Embryonic facial prominence (tissue), 1 donor: ENCODE data around the gene IL3.

Experiments
- DNase-seq: peaks from one replicate; pipeline ENCODE4 v3.0.0-alpha.2; 2016; ENCODE audit errors: extremely low spot score

IL3 gene

DNA sequence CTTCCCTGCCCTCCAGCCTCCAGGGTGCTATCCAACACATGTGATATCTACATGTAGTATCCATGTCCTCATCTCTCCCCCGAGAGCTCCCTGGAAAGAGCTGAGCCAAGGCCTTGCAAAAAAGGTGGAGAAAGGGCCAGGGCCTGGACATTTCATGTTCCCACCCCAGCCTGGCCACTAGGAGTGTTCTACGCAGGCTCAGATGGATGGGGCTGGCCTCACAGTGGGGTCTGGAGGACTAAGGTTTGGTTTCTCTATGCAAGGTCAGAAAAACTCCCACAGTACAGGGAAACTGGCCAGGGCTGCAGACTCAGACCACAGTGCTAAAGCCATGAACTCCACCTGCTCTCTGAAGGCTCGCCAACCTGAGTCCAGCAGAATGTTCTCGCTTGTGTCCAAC lies 11.6 kb downstream of the IL3 start:
- DNase-seq: no peak

DNA sequence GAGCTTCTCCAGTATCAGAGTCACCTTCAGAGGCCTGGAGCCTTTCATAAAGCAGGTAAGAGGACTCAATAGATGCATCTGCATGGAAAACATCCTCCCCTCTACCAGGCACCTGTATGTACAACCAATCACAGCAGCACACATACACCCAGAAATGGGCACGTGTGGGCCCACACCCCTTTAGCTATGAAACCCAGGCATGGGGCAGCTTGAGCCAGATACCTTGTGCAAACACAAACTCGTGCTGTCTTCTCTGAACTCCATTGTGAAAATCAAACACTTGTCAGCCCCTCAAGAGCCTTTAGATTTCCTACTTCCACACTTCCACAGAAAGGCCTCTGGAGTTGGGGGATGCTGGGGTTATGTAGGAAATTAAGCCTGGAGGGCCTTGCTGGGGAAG lies 12.1 kb downstream of the IL3 start:
- DNase-seq: no peak

- DNase-seq: no peak
Observed at GRCh38 chr5:132073231-132074013, 13.0 kb downstream of the IL3 start, which contains the start of gene CSF2. Gene CSF2, plus strand, starts transcription at chr5:132073789. Its CDS starts 35 bp downstream, at chr5:132073824.

DNA sequence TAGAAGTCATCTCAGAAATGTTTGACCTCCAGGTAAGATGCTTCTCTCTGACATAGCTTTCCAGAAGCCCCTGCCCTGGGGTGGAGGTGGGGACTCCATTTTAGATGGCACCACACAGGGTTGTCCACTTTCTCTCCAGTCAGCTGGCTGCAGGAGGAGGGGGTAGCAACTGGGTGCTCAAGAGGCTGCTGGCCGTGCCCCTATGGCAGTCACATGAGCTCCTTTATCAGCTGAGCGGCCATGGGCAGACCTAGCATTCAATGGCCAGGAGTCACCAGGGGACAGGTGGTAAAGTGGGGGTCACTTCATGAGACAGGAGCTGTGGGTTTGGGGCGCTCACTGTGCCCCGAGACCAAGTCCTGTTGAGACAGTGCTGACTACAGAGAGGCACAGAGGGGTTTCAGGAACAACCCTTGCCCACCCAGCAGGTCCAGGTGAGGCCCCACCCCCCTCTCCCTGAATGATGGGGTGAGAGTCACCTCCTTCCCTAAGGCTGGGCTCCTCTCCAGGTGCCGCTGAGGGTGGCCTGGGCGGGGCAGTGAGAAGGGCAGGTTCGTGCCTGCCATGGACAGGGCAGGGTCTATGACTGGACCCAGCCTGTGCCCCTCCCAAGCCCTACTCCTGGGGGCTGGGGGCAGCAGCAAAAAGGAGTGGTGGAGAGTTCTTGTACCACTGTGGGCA lies 13.8 kb downstream of the IL3 start:
- no peak for DNase-seq

- no peak for DNase-seq
Observed at GRCh38 chr5:132074772-132075718, 14.6 kb downstream of the IL3 start.

- no peak for DNase-seq
Observed at GRCh38 chr5:132075719-132076077, 15.2 kb downstream of the IL3 start.

GRCh38 chr5:132076202-132076830 lies 15.9 kb downstream of the IL3 start:
- DNase-seq: no peak

DNA sequence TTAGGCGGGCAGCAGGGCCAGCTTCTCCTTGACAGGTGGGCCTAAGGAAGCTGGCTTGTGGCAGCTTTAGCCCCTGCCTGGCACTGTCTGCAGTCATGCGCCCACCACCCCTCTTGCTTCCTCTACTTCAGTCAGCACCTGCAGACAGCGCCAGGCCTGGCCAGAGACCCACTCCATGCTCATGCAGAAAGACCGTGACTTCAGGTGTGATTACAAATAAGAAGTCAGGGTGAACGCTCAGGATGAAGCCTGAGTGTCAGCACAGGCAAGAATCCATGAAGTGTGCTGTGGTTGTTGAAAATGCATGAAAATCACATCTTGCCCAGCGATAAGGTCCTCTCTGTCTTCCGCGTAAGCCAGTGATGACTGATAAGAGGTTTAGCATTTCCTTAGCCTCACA lies 16.5 kb downstream of the IL3 start:
- no peak for DNase-seq

DNA sequence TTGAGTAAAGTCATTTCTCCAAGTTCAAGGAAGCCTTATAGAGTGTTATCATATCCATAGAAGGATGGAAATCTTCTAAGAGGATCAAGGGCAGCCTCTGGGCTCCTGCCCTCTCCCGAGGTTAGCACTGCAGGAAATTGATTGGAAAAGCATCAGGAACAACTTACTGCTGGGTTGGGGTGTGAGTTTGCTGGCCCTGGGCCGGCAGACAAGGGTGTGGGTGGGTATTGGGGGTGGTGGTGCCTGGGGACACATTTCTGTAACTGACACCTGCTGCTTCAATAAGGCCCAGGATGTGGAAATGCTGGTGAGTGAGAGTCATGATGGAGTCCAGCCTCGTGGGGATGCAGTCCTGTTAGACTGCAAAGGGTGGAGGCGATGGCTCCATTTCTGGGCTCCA lies 18.6 kb downstream of the IL3 start:
- no peak for DNase-seq

- DNase-seq: no peak
Observed at GRCh38 chr5:132079619-132080018, 19.2 kb downstream of the IL3 start.

DNA sequence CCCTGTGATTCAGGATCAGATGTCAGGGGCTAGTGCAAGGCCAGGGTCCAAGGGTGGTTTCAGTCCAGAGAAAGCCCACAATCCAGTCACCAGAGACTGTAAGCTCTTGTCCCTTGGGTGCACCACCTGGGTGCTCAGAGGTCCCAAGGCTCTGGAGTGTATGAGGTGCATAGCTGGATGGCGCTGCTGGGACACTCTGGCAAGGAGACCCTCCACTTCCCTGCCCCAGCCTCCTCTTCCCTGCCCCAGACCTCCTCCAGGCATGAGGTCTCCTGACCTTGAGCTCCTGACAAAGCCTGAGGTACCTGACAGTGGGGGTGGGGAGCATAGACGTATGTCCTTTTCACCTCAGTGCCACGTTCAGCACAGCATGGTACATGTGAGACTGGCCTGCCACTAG lies 20.1 kb downstream of the IL3 start:
- DNase-seq: no peak

DNA sequence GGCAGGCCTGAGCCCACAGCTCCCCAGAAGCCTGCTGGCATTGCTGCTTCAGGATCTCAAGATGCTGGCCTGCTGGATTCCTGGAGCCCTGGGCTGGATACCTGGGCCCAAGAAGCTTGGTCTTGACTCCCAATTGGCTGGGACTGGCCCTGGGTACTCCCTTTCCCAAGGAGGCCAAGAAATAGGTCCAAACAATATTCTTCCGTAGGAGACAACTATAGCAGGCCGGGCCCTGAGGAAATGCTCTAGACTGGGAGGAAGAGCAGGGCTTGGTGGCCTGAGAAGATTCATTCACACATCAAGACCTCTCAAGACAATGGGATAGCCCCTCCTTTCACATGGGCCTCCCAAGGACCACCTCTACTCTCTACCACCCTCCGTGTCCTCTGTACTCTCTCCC lies 21.0 kb downstream of the IL3 start:
- DNase-seq: no peak

GRCh38 chr5:132082329-132083023 lies 22.0 kb downstream of the IL3 start:
- DNase-seq: no peak

DNA sequence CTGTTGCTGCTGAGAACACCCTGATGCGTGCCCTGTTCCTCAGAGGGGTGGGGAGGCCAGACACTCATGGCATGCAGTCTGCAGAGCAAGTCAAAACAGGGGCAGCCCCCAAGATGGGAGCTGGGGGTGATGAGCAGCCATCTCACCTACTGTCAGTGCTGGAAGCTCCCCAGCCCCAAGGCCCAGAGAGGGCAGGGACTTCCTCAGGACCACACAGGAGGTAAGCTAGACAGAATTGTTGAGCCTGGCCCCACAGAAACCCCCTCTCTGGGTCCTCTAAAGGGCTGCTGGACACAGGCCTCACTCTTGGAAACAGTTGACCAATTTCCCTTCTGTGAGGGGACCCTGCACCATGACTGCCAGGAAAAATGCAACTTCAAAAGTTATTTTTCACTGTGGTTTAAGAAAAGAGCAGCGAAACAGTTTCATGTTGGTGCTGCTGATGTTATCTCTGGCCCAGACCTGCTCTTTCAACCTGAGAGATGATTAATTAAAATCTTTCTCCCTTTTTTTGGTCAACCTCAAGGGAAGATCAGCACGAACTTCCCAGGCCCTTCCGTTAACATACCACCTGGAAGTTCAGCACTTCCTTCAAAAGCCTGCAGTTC lies 22.7 kb downstream of the IL3 start:
- no peak for DNase-seq

- no peak for DNase-seq
Observed at GRCh38 chr5:132085686-132086085, 25.2 kb downstream of the IL3 start.

GRCh38 chr5:132086277-132086794 lies 25.9 kb downstream of the IL3 start:
- no peak for DNase-seq

DNA sequence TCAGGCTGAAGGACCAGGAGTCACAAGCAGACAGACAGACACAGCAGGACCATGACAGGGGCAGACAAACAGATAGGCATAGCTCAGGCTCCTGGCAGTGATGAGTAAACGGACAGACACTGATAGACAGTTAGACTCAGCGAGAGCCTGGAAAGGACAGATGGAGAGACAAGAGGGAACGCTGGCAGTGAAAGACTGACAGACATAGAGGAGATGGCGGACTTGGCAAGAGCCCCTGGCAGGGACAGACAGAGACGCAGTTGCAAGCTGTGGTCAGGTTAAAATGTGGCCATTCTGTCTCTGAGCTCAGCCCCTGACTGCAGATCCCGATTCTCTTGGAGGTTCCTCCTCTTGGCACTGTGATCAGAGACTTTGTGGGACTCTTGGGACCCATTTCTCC lies 26.7 kb downstream of the IL3 start:
- no peak for DNase-seq

GRCh38 chr5:132087661-132088060 lies 27.2 kb downstream of the IL3 start:
- DNase-seq: no peak

DNA sequence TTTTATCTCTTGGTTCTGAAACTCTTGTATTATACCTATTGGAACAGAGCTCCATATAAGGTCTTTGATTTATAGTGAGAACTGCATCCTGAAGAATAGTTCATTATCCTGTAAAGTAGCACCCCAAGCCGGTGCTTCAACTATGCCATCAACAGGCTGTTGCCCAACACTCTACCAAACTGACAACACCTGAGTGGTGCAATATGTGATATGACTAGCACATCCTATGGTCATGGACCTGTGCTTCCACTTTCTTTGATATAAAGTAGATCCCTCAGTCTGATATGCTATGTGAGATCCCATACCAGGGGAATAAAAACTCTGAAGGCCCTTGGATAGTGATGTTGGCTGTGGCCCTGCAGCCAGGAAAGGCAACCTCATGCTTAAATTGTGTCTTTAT lies 28.9 kb downstream of the IL3 start:
- no peak for DNase-seq

DNA sequence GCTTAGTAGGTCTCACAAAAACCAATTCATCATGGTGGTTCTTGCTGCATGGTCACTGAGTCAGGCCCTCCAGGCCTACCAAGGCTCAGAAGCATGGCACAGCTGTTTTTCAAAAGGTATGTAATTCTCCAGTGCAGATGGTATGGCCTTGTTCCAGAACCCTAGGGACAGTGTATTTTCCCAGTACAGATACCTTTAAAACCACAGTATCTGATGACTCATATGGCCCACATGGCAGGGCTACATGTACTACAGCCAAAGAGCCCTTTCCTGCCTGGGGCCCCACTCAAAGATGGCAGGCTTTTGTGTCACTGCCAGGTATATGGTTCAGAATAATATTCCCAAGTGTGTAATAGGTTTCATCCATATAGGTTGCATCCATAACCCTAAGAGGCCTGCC lies 29.7 kb downstream of the IL3 start:
- no peak for DNase-seq

DNA sequence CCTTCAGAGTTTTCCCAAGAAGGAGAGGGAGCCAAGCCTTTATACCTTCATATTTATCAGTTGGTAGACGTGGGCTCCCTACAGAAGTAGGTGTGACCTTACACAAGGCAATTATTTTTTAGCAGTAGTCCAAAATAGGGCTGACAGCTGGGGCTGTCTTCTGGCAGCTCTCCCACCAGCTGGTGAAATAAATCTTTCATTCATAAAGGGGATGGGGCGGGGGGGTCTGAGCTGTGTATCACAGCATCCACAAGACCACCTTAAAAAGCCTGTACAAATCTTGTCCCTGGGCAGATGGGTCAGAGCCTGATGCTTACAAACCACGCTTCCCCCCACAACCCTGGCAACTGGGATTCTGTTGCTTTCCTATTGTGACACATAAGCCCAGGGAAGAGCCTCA lies 32.8 kb downstream of the IL3 start:
- no peak for DNase-seq
